Glomerular endothelial cell (primary cell): Measurements from ENCODE around the gene TSPEAR. TPM values are rescaled to one million over a fixed set of nuclear protein-coding genes. Genes with fewer than 3 reads are reported as not detected.
"Not testable (repeated sequence)": the region's sequence is repeated elsewhere in the genome, so short reads cannot be mapped to it uniquely, and the experiment has no call there.

Source experiments
- DNase-seq: peaks from one replicate; pipeline ENCODE4 v3.0.0-alpha.2; 2011; ENCODE audit warnings: low read depth, low spot score; ENCODE audit errors: extremely low read depth
- total RNA-seq: library from RNA; depleted of rRNA; stranded (reverse); fragments of >200 nt; gene quantifications from 2 replicates; pipeline ENCODE4 v1.2.3, GENCODE V29; 2015

The TSPEAR gene
- total RNA-seq, 1 donor from 2014 or later, result 0.12 TPM

DNA sequence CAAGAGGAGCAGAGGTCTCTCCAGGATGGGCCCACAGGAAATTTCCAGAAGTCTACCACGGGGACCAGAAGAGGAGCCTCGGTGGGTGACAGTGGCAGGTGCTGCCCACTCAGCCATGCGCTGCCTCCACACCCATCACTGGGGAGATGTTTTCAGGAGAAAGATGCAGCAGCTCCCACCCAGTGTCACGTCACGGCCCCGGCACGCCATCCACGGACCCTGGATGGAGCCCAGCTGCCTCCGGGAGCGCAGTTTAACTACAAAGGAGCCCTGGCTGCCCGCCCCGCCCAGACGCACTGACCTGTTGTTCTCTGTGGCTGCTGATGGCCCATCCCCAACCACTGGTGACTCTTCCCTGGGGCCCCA, 6.8 kb downstream of the TSPEAR start:
- DNase-seq, result no peak

DNA sequence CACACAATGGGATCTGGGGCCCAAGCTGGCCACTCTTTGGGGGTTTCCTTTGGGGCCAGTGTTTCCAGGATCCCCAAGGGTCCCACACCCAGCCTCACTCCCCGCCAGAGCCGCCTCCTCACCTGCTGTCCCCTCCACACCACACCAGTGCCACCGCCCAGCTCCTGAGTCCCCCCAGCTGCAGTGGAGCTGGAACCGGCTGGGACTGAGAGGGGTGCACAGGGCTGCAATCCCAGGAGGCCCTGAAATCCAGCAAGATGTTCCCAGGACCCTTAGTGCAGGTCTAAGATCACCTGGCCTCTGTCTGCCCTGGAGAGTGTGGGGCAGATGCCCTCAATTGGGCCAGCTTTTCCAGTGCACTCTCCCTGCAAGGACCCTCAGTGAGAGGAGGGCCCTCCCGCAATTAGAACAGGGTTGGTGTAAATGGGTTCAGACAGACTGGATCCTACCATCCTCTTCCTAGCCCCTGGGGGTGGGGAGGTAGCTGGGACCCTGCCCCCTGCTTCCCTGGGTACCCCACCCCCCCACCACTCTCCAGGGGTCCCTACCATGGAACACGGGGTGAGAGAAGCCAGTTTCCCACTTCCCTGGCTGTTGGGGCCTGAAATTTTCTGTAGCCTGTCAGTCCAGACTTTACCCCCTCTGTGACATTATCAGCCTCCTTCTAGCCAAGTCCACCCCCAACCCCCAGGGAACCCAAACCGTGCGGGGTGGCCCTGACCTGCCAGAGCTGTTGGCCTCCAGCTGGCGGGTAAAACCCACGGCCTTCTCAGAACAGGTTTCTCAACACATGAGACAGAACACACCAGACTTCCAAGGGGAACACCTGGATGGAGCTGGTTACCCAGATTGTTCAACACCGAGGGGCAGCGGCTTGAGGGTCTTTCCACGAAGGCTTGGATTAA, 7.4 kb downstream of the TSPEAR start:
- no peak for DNase-seq

DNA sequence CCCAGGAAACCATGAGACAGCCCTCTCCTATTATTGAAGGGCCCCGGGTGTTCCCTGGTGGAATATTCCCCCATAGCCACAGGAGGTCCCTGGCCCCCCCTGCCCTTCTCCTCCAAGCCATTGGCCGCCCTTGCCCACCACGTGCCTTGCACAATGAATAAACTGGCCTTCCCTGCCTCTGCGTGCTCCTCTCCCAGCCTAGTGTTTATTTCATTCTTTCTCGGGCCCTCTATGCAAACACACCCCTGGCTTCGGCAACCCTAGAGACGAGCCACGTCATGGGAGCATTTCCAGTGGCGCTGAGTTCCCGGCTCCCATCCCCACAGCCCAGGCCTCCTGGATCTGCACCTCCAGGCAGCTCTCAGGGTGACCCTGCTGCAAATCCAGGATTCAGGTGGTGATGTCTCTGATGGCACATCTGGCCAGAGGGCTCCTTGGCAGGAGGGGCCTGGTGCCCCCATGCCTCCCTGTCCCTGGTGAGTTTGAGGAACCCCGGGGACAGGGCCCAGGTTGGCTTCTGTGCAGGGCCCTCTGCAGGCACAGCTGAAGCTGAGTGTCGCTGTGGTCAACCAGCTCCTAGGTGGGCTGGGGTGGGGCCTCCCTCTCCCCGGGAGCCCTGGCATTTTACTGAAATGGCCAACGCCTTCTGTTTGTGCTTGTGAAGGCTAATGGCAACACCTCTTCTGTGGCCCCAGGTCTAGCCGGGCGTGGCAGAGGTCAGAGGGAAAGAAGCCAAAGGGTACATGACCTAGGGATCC, 8.2 kb downstream of the TSPEAR start:
- no peak for DNase-seq

DNA sequence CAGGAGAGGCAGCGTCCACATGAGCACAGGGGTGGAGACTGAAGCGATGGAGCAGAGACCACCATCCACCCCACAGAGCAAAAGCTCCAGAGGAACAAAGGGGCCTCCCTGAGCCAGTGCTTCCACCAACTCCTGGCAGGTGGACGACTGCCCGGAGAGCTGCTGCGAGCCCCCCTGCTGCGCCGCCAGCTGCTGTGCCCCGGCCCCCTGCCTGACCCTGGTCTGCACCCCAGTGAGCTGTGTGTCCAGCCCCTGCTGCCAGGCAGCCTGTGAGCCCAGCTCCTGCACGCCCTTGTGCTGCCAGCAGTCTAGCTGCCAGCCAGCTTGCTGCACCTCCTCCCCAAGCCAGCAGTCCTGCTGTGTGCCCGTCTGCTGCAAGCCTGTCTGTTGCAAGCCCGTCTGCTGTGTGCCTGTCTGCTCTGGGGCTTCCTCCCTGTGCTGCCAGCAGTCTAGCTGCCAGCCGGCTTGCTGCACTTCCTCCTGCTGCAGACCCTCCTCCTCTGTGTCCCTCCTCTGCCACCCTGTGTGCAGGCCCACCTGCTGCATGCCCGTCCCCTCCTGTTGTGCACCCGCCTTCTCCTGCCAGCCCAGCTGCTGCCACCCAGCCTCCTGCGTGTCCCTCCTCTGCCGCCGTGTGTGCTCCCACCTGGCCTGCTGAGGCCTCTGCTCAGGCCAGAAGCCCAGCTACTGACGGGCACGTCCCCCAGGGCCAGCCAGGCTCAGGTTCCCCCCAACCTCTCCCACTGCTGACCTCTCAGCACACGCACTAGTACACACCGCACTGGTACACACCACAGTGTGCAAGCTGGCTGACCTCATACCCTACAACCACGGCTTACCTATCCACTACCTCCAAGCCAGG, 9.0 kb downstream of the TSPEAR start:
- no peak for DNase-seq

DNA sequence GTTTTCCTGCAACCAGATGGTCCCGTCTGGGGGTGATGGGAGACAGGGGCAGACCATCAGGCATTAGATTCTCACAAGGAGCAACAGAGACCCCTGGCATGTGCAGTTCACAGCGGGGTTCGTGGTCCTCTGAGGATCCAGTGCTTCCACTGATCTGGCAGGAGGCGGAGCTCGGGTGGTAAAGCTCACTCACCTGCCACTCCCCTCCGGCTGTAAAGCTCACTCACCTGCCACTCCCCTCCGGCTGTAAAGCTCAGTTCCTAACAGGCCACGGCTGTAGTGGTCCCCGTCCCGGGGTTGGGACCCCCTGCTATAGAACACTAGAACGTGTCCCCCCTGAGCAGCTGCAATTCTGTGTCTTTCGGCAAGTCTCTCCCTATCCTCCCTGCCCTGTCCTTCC, 9.8 kb downstream of the TSPEAR start:
- no peak for DNase-seq

DNA sequence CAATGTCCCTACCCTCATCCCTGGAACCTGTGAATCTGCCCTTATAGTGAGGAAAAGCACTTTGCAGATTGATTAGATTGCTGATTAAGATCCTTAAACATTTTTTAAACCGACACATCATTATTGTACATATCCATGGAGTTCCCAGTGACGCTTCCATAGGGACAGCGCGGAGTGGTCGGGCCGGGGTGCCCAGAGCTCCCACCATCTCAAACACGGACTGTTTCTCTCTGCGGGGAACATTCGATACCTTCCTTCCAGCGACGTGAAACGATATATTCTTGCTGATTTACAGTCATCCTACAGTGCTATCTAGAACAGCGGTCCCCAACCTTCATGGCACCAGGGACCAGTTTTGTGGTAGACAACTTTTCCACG, 10.4 kb downstream of the TSPEAR start:
- no peak for DNase-seq

DNA sequence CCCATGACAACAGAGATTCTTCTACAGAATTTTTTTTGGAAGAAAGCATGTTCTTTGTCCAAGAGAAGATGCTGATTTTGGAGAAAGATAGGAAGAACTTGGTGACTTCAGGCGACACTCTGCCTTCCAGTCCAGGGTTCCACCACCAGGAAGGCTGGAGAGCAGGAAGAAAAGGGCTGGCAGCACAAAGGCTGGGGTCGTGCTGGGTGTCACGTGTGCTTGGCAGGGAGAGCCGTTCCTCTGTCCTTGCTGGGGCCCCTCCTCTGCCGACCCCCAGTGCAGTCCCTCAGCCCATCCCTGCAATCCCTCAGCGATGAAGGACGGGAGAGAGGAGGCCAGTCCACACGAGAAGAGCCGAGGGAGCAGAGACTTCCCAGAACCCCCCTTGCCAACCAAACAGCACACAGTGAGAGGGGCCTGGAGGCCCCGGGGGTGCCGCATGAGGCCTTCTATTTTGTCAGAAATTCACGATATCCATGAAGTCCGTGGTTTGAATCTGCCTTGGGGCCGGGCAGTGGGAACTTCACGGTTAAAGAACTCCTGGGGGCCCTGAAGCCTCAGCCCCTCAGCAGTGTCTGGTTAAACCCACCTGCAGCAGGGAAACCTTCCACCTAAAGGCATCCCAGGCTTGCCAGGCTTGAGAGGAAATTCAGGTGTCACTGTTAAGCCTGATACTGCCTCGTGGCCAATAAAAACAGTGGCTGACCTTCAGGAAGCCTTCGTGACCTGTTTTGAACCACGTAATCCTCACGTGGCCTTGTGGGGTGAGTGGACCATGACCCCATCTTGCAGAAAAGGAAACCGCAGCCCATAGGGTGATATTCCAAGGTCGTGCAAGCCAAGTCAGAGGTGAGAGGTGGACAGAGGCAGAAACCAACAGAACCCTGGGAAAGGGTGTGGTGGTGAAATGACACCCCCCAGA, 11.0 kb downstream of the TSPEAR start:
- DNase-seq, result no peak

DNA sequence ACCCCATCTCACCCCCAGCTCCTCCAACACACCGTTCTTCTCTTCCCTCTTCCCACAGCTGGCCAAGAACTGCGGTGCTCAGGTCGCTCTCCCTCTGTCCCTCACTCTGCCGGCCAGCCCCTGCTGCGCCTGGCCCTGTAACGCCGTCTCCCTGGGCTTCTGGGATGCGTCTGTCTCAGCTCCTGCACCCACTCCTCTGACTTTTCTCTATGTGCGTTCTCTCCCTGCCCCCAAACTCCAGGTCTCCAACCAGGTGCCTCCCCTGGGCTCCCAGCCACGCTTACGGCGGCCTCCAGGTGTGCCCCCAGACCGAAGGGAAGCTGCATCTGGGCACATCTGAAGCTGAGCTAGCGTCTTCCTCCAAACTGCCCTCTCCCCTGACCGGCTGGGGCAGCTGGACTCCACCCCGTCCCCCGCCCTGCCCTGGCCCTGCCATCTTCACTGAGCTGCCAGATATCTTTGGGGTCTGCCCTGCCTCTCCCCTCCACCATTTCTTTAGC, 11.8 kb downstream of the TSPEAR start:
- no peak for DNase-seq

DNA sequence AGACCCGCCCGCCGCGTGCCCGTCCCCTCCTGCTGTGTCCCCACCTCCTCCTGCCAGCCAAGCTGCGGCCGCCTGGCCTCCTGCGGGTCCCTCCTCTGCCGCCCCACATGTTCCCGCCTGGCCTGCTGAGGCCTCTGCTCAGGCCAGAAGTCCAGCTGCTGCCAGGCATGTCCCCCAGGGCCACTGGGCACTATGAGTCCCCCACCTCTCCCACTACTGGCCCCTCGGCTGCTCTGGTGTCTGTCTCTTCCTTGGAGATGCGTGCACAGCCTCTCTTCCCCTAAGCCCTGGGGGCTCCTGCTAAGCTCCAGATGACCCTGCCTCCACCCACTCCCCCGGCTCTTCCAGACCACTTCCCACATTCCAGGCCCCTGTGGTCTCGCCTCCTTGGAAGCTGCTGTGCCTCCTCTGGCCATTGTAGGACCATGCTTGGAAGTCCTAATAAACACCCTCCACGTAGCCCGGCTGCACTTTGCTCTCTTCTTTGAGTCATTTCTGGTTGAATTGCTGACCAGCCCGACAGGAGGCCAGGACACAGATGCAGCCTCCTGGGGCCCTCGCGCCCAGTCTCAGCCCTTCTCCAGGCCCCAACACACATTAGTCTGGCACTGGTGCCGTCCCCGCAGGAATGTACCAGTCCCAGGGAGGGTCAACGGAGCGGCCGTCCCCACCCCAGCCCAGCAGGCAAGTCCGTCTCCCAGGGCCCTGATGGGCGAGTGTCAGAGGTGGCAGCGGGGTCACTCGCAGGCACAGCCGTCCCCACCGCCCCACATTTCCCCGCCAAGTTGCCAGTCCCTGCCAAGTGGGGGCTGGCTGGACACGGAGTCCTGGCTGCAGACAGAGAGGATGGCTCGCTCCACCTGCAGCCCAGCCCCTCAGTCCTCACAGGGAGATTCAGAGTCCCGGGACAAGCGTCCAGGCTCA, 13.3 kb downstream of the TSPEAR start:
- no peak for DNase-seq

DNA sequence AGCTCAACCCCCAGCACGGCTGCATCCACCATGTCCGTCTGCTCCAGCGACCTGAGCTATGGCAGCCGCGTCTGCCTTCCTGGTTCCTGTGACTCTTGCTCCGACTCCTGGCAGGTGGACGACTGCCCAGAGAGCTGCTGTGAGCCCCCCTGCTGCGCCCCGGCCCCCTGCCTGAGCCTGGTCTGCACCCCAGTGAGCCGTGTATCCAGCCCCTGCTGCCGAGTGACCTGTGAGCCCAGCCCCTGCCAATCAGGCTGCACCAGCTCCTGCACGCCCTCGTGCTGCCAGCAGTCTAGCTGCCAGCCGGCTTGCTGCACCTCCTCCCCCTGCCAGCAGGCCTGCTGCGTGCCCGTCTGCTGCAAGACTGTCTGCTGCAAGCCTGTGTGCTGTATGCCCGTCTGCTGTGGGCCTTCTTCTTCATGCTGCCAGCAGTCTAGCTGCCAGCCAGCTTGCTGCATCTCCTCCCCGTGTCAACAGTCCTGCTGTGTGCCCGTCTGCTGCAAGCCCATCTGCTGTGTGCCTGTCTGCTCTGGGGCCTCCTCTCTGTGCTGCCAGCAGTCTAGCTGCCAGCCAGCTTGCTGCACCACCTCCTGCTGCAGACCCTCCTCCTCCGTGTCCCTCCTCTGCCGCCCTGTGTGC, 14.1 kb downstream of the TSPEAR start, which contains the start of gene KRTAP10-12:
Gene KRTAP10-12, plus strand, starts transcription at position 1 of the 639 bp plus-strand sequence. Its CDS starts 30 bp downstream, at position 31.
- DNase-seq, result not testable (repeated sequence)

DNA sequence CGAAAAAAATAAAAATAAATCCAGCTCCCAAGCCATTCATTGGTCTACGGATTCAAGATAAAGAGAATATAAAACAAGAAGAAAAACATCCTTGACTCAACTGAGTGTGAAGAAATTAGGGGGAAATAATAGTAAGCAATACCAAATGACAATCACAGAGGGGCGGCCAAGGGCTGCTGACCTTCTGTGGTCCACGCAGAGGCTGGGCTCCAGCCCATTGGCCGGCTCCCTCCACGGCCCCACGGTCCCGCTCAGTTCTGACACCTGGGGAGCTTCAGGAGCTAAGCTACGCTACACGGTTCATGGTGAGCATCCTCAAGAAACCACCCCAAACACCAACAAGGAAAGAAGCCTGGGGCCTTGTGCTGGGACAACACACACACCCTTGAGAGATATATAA, 14.8 kb downstream of the TSPEAR start:
- DNase-seq, result no peak

DNA sequence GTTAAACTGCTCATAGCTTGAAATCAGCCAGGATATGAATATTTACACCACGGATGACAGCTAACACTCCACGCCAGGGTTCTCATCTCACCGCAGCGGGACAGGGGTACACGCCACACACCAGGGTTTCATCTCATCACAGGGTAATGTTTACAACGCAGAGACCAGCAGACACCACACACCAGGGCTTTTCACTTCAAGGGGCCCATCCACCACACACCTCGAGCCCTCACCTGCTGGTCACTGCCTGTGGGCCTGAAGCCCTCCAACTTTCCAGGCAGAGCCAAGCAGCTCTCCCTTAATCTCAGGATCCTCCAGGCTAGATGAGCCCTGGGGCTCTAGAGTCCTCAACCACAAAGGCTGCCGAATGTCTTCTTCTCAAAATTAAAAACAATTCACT, 15.7 kb downstream of the TSPEAR start:
- no peak for DNase-seq

DNA sequence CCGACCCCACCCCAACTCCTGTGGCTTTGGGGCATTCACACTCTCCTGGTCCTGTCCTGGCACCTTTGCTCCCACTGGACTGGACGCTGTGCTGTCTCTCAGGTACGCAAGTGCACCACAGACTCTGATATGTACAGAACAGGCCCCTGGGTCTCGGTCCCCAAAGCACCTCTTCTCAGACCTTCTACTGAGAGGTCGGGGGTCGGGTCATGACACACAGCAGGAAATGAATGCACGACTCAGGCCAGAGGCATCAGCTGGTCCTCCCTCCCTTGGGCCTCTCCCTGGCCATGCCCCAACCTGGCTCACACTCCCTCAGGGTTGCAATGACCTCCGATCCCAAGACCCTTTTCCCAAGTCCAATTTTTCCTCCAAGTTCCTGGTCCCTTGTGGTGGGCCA, 16.2 kb downstream of the TSPEAR start:
- no peak for DNase-seq

DNA sequence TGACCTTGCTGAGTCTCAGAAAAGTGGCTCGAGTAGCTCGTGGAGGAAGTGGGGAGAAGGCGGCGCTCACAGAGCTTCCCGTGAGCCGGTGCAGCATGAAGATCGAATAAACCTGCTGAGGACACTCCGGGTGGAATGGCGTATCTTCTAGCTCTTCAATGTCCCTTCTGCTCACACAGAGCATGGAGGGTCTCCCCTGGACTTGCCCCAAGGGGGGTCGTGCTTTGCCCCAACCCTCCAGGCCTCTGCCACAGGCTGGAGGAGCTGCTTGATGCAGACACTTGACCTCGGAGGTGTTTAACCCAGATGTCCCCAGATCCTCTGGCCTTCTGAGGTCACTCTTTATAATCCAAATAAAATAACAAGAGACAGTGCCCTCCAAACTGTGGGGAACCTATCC, 16.6 kb downstream of the TSPEAR start:
- DNase-seq, result no peak

DNA sequence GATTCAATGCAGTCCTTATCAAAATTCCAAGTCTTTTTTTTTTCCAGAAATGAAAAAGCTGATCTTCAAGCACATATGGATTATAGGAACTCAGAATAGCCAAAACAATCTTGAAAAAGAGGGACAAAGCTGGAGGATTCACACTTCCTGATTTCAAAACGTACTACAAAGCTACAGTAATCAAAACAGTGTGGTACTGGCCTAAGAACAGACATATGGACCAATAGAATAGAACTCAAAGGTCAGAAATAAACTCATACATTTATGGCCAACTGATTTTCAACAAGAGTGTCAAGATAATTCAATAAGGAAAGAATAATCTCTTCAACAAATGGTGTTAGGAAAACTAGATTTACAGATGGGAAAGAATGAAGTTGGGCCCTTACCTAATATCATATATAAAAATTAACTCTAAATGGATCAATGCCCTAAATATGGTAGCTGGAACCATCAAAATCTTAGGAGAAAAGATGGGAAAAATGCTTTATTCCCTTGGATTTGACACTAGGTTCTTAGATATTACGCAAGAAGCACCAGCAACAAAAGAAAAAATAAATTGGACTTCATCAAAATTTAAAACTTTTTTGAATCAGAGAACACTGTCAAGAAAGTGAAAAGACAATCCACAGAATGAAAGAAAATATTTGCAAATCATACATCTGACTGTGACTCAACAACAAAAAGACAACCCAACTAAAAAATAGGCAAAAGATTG, 18.4 kb downstream of the TSPEAR start:
- DNase-seq, result no peak

DNA sequence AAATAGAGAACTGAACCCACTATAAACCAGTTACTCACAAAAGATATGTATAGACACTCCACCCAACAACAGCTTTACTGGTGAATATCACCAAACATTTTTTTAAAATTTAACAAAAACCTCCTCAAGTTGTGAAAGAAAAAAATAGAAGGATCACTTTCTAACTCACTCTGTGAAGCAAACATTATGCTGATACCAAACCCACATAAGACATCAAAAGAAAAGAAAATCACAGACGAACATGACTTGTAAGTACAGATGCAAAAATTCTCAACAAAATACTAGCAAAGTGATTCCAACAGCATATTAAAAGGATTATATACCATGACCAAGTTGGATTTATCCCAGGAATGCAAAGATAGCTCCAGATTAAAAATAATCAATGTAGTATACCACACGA, 19.7 kb downstream of the TSPEAR start:
- no peak for DNase-seq

DNA sequence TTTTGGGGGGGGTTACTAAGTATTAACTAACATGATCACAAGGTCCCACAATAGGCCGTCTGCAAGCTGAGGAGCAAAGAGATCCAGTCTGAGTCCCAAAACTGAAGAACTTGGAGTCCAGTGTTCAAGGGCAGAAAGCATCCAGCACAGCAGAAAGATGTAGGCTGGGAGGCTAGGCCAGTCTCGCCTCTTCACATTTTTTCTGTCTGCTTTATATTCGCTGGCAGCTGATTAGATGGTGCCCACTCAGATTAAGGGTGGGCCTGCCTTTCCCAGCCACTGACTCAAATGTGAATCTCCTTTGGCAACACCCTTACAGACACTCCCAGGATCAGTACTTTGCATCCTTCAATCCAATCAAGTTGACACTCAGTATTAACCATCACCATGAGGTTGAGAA, 21.6 kb downstream of the TSPEAR start:
- not testable (repeated sequence) for DNase-seq

DNA sequence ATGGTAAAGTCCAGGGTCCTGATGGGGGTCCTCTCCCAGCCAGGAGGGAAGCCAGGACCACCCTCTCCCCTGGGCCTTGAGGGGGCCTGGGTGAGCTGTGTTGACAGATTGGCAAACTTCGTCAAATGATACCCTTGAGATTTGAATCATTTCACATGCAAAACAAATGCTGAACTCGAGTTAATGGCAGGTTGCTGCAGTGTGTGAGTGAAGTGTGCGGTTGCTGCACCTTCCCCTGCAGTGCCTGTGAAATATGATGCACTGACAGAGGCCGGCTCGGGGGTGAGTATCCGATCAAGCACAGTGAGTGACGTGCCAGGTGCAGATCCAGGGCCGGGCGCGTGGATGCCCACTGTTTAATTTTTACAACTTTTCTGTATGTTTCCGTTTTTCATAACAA, 23.7 kb downstream of the TSPEAR start:
- DNase-seq, result no peak
